Naive B cell (primary cell): ENCODE results near the gene CMTM7. TPM values are rescaled to one million over a fixed set of nuclear protein-coding genes. Genes with fewer than 3 reads are reported as not detected.
"Not testable (repeated sequence)": the region's sequence is repeated elsewhere in the genome, so short reads cannot be mapped to it uniquely, and the experiment has no call there.

Experiments
- ATAC-seq, 2 donors: fragments of 150-1000 bp; cut with Tn5 transposase; 2 replicates each; pipeline ENCODE4 v1.10.0; 2021; ENCODE audit warnings: low read depth in 2 of 2, mild to moderate bottlenecking in 2 of 2, moderate library complexity in 2 of 2
- DNase-seq: peaks from one replicate; pipeline ENCODE4 v3.0.0; 2022
- H3K27ac Mint-ChIP-seq, 6 donors: one replicate each; pipeline ENCODE4 v1.8.0; 2020 to 2022; ENCODE audit warnings: mild to moderate bottlenecking in 6 of 6, mixed read lengths in 6 of 6, moderate library complexity in 5 of 6, inconsistent platforms in 2 of 6
- H3K27me3 Mint-ChIP-seq, 3 donors: one replicate each; pipeline ENCODE4 v1.8.0; 2021 to 2022; ENCODE audit warnings: mixed read lengths in 3 of 3, mild to moderate bottlenecking in 1 of 3
- H3K36me3 Mint-ChIP-seq, 2 donors: one replicate each; pipeline ENCODE4 v1.8.0; 2020 to 2022; ENCODE audit warnings: mixed read lengths in 2 of 2, inconsistent platforms in 1 of 2, mild to moderate bottlenecking in 1 of 2
- H3K4me1 Mint-ChIP-seq, 3 donors: one replicate each; pipeline ENCODE4 v1.8.0; 2020 to 2022; ENCODE audit warnings: mixed read lengths in 3 of 3, inconsistent platforms in 1 of 3, mild to moderate bottlenecking in 1 of 3, moderate library complexity in 1 of 3
- H3K4me3 Mint-ChIP-seq, 8 donors: one replicate each; pipeline ENCODE4 v1.8.0; 2020 to 2022; ENCODE audit warnings: mild to moderate bottlenecking in 8 of 8, mixed read lengths in 8 of 8, moderate library complexity in 8 of 8, inconsistent platforms in 2 of 8
- H3K9me3 Mint-ChIP-seq, 7 donors: one replicate each; pipeline ENCODE4 v1.8.0; 2020 to 2022; ENCODE audit warnings: mixed read lengths in 7 of 7, mild to moderate bottlenecking in 5 of 7, inconsistent platforms in 2 of 7, moderate library complexity in 1 of 7
- polyA plus RNA-seq, 6 donors: library from polyadenylated mRNA; unstranded; fragments of 300-500 nt; fragmentation: Illumina TruSeq; gene quantifications; one replicate each; pipeline ENCODE4 v1.2.3, GENCODE V29; 2021; ENCODE audit warnings: low read depth in 6 of 6

CMTM7 gene
- polyA plus RNA-seq, 6 donors from 2014 or later: 56.8 to 116 (median 73.3) TPM

- DNase-seq, H3K9me3 Mint-ChIP-seq, H3K27me3 Mint-ChIP-seq, ATAC-seq, H3K36me3 Mint-ChIP-seq: not testable (repeated sequence)
- peak overlapping the region in 5 of 6 donors; percentile 69 to 97 (median 79) for H3K27ac Mint-ChIP-seq
- peak overlapping the region in 7 of 8 donors; percentile 11 to 84 (median 58) for H3K4me3 Mint-ChIP-seq
- H3K4me1 Mint-ChIP-seq: peaks cover 31 to 54% (median 45%) of the 10 kb centered on the region in 3 donors
Observed at GRCh38 chr3:32466808-32467207, 75.2 kb downstream of the CMTM7 start.

- Mint-ChIP-seq H3K27ac (peak overlapping the region in 4 of 6 donors; percentile 65 to 95 (median 86)), H3K4me3 (peak overlapping the region; percentile 53 to 85 (median 75)), H3K4me1 (peaks cover 31 to 56% (median 45%) of the 10 kb centered on the region in 3 donors), H3K36me3 (no peaks in the 10 kb centered on the region), H3K27me3 (no peaks in the 10 kb centered on the region), H3K9me3 (no peaks in the 10 kb centered on the region)
- peak; percentile 80 for DNase-seq
- peak; percentile 87 to 90 for ATAC-seq
Observed at GRCh38 chr3:32467333-32468070, 75.8 kb downstream of the CMTM7 start.

- ATAC-seq: no peak
- Mint-ChIP-seq H3K9me3 (no peaks in the 10 kb centered on the region), H3K4me3 (peak overlapping the region in 3 of 8 donors; percentile 29 to 71 (median 34)), H3K36me3 (no peaks in the 10 kb centered on the region), H3K27me3 (no peaks in the 10 kb centered on the region), H3K4me1 (peaks cover 36 to 59% (median 51%) of the 10 kb centered on the region in 3 donors), H3K27ac (peak overlapping the region in 3 of 6 donors; percentile 20 to 76 (median 70))
- DNase-seq: no peak
Observed at GRCh38 chr3:32469151-32469874, 77.7 kb downstream of the CMTM7 start.

- H3K4me1 Mint-ChIP-seq: peaks cover 36 to 63% (median 52%) of the 10 kb centered on the region in 3 donors
Observed at GRCh38 chr3:32470362-32470761, 78.7 kb downstream of the CMTM7 start.

GRCh38 chr3:32471246-32471645, 79.6 kb downstream of the CMTM7 start:
- Mint-ChIP-seq H3K27ac (peak overlapping the region in 3 of 6 donors; percentile 44 to 87 (median 87)), H3K36me3 (no peaks in the 10 kb centered on the region), H3K4me1 (peaks cover 31 to 58% (median 45%) of the 10 kb centered on the region in 3 donors), H3K9me3 (no peaks in the 10 kb centered on the region), H3K4me3 (no peak overlapping the region), H3K27me3 (no peaks in the 10 kb centered on the region)
- DNase-seq: no peak
- ATAC-seq: no peak

More at GRCh38 chr3:32470362-32470761, 78.7 kb downstream of the CMTM7 start:
- Mint-ChIP-seq H3K9me3 (no peaks in the 10 kb centered on the region), H3K27ac (peak overlapping the region in 2 of 6 donors; percentile 57 to 82), H3K36me3 (no peaks in the 10 kb centered on the region), H3K4me3 (no peak overlapping the region), H3K27me3 (no peaks in the 10 kb centered on the region)
- ATAC-seq (no peak), DNase-seq (no peak)

GRCh38 chr3:32472151-32472550, 80.5 kb downstream of the CMTM7 start:
- not testable (repeated sequence) for H3K9me3 Mint-ChIP-seq, H3K4me3 Mint-ChIP-seq, ATAC-seq, H3K27me3 Mint-ChIP-seq, DNase-seq, H3K36me3 Mint-ChIP-seq
- H3K4me1 Mint-ChIP-seq: peaks cover 33 to 60% (median 48%) of the 10 kb centered on the region in 3 donors
- H3K27ac Mint-ChIP-seq: peak overlapping the region in 1 of 6 donors; percentile 49

GRCh38 chr3:32474201-32474600, 82.5 kb downstream of the CMTM7 start:
- ATAC-seq (no peak), DNase-seq (no peak)
- peak overlapping the region in 1 of 6 donors; percentile 60 for H3K27ac Mint-ChIP-seq
- peaks cover 21 to 56% (median 46%) of the 10 kb centered on the region in 3 donors for H3K4me1 Mint-ChIP-seq
- peak overlapping the region in 1 of 8 donors; percentile 76 for H3K4me3 Mint-ChIP-seq
- H3K9me3 Mint-ChIP-seq: no peaks in the 10 kb centered on the region
- peaks cover 16% of the 10 kb centered on the region in 2 donors for H3K36me3 Mint-ChIP-seq
- no peaks in the 10 kb centered on the region for H3K27me3 Mint-ChIP-seq

GRCh38 chr3:32480604-32481003, 89.0 kb downstream of the CMTM7 start:
- Mint-ChIP-seq H3K27ac (peak overlapping the region in 3 of 6 donors; percentile 12 to 97 (median 12)), H3K4me3 (no peak overlapping the region)
- no peak for ATAC-seq

GRCh38 chr3:32481791-32482631, 90.4 kb downstream of the CMTM7 start:
- Mint-ChIP-seq H3K4me1 (peaks cover 20 to 44% (median 40%) of the 10 kb centered on the region in 3 donors), H3K27me3 (no peaks in the 10 kb centered on the region), H3K36me3 (peaks cover 34 to 39% of the 10 kb centered on the region in 2 donors), H3K27ac (peak overlapping the region in 5 of 6 donors; percentile 8 to 97 (median 86)), H3K4me3 (no peak overlapping the region), H3K9me3 (no peaks in the 10 kb centered on the region)
- no peak for DNase-seq
- no peak for ATAC-seq

More at GRCh38 chr3:32480604-32481003, 89.0 kb downstream of the CMTM7 start:
- no peak for DNase-seq
- no peaks in the 10 kb centered on the region for H3K9me3 Mint-ChIP-seq
- peaks cover 24 to 50% (median 44%) of the 10 kb centered on the region in 3 donors for H3K4me1 Mint-ChIP-seq
- no peaks in the 10 kb centered on the region for H3K27me3 Mint-ChIP-seq
- peaks cover 32 to 35% of the 10 kb centered on the region in 2 donors for H3K36me3 Mint-ChIP-seq

- no peak for ATAC-seq
- Mint-ChIP-seq H3K27ac (peak overlapping the region in 5 of 6 donors; percentile 8 to 97 (median 89)), H3K4me1 (peaks cover 18 to 38% (median 33%) of the 10 kb centered on the region in 3 donors), H3K27me3 (no peaks in the 10 kb centered on the region), H3K36me3 (peaks cover 34 to 41% of the 10 kb centered on the region in 2 donors), H3K4me3 (no peak overlapping the region), H3K9me3 (no peaks in the 10 kb centered on the region)
- no peak for DNase-seq
Observed at GRCh38 chr3:32482693-32483092, 91.0 kb downstream of the CMTM7 start.

- ATAC-seq: no peak
- H3K36me3 Mint-ChIP-seq: peaks cover 27 to 33% of the 10 kb centered on the region in 2 donors
- H3K4me3 Mint-ChIP-seq: no peak overlapping the region
- H3K4me1 Mint-ChIP-seq: peaks cover 18 to 29% (median 25%) of the 10 kb centered on the region in 3 donors
- H3K9me3 Mint-ChIP-seq: no peaks in the 10 kb centered on the region
- peak overlapping the region; percentile 93 to 99 (median 97) for H3K27ac Mint-ChIP-seq
- DNase-seq: no peak
- H3K27me3 Mint-ChIP-seq: no peaks in the 10 kb centered on the region
Observed at GRCh38 chr3:32483772-32484171, 92.1 kb downstream of the CMTM7 start.

- peak; percentile 72 for DNase-seq
- peaks cover 18 to 29% (median 25%) of the 10 kb centered on the region in 3 donors for H3K4me1 Mint-ChIP-seq
- no peaks in the 10 kb centered on the region for H3K9me3 Mint-ChIP-seq
- peak overlapping the region; percentile 93 to 99 (median 97) for H3K27ac Mint-ChIP-seq
- H3K36me3 Mint-ChIP-seq: peaks cover 27 to 33% of the 10 kb centered on the region in 2 donors
- H3K27me3 Mint-ChIP-seq: no peaks in the 10 kb centered on the region
- ATAC-seq: peak; percentile 97 to 98
- H3K4me3 Mint-ChIP-seq: peak overlapping the region; percentile 54 to 87 (median 76)
Observed at GRCh38 chr3:32484436-32484835, 92.8 kb downstream of the CMTM7 start.
